HCT116 (cell line): ENCODE results near the gene MYCBP2. TPM values are rescaled to one million over a fixed set of nuclear protein-coding genes. Genes with fewer than 3 reads are reported as not detected.

Experiments used
- ATAC-seq: fragments of 200-7000 bp; cut with Tn5 transposase; 2 replicates; pipeline ENCODE4 v1.9.1; 2020; ENCODE audit warnings: mild to moderate bottlenecking, moderate library complexity
- BruUV-seq: library from RNA; stranded (reverse); fragments of 400-500 nt; replicated peaks from 2 replicates; lab custom pipeline; 2021; lab: Mats Ljungman, UMichigan
- CTCF ChIA-PET: fragments of 300-600 bp; sonication (Branson Sonifier 250); formaldehyde crosslinking; loops from one replicate; lab custom pipeline; 2021; ENCODE audit warnings: antibody characterized with exemption; lab: Charles Lee
- POLR2A ChIA-PET: fragments of 300-600, 350-600 bp; sonication (Branson Sonifier 250); formaldehyde crosslinking; loops from one replicate; lab custom pipeline; 2021; ENCODE audit warnings: antibody characterized with exemption; lab: Charles Lee
- RAD21 ChIA-PET, 2 experiments: fragments of 300-600 bp; sonication (Branson Sonifier 250); formaldehyde crosslinking; loops; one replicate each; lab custom pipeline; 2023; ENCODE audit warnings: low total read pairs in 2 of 2; ENCODE audit not compliant: uncharacterized antibody in 2 of 2, unreplicated experiment in 2 of 2, low non-redundant PET in 1 of 2; lab: Charles Lee
- DNase-seq: peaks from one replicate; pipeline ENCODE4 v3.0.0-alpha.2; 2010; ENCODE audit warnings: low read depth, low spot score
- H2AFZ ChIP-seq: fragments of 200-600 bp; shearing (Covaris generic), sonication (generic); 2 replicates; pipeline ENCODE4 v1.6.1; 2017; ENCODE audit warnings: low read depth, mixed run types, mixed read lengths, antibody characterized with exemption, low read length; ENCODE audit not compliant: poor library complexity, severe bottlenecking
- H3K27ac ChIP-seq: 2 replicates; pipeline ENCODE4 v1.5.1; 2012; ENCODE audit warnings: low read depth, low read length
- H3K27me3 ChIP-seq: fragments of 200-600 bp; sonication (generic); 2 replicates; pipeline ENCODE4 v1.6.1; 2016; ENCODE audit warnings: mixed run types, low read length, mixed read lengths; ENCODE audit not compliant: insufficient read depth
- H3K36me3 ChIP-seq, 2 experiments: fragments of 200-500 bp in 1 of 2; fragments of 200-600 bp in 1 of 2; sonication (Bioruptor generic) in 1 of 2; sonication (generic) in 1 of 2; 2 replicates each; pipeline versions ENCODE4 v1.5.1 to v1.6.1; 2014 to 2016; ENCODE audit warnings: low read length in 2 of 2, inconsistent platforms in 1 of 2, mixed read lengths in 1 of 2, mixed run types in 1 of 2; ENCODE audit not compliant: insufficient read depth in 2 of 2, control insufficient read depth in 1 of 2
- H3K4me1 ChIP-seq, 2 experiments: fragments of 200-600 bp in 1 of 2; sonication (generic) in 1 of 2; 2 replicates each; pipeline versions ENCODE4 v1.5.1 to v1.6.1; 2012 to 2017; ENCODE audit warnings: low read length in 2 of 2, inconsistent platforms in 1 of 2, mild to moderate bottlenecking in 1 of 2, mixed read lengths in 1 of 2, mixed run types in 1 of 2, moderate library complexity in 1 of 2; ENCODE audit not compliant: insufficient read depth in 2 of 2, control insufficient read depth in 1 of 2
- H3K4me2 ChIP-seq: fragments of 200-600 bp; sonication (generic); 2 replicates; pipeline ENCODE4 v1.6.1; 2017; ENCODE audit warnings: mixed run types, low read length, mixed read lengths
- H3K4me3 ChIP-seq, 2 experiments: fragments of 200-600 bp in 1 of 2; sonication (generic) in 1 of 2; replicated peaks in 1 of 2; 2 replicates each; pipeline ENCODE4 v1.5.1; 2011 to 2016; ENCODE audit warnings: low read length in 2 of 2, control low read depth in 1 of 2, low read depth in 1 of 2, mild to moderate bottlenecking in 1 of 2, mixed read lengths in 1 of 2, mixed run types in 1 of 2
- H3K79me2 ChIP-seq: fragments of 200-600 bp; sonication (generic); 2 replicates; pipeline ENCODE4 v1.6.1; 2017; ENCODE audit warnings: mild to moderate bottlenecking, mixed run types, low read length, moderate library complexity, mixed read lengths; ENCODE audit not compliant: insufficient read depth
- H3K9ac ChIP-seq: fragments of 200-600 bp; sonication (generic); 2 replicates; pipeline ENCODE4 v1.6.1; 2016; ENCODE audit warnings: low read length, mixed read lengths
- H3K9me2 ChIP-seq: fragments of 200-600 bp; sonication (generic), shearing (Covaris generic); 2 replicates; pipeline ENCODE4 v1.6.1; 2017; ENCODE audit warnings: mixed run types, mild to moderate bottlenecking, moderate library complexity; ENCODE audit not compliant: insufficient read depth
- H3K9me3 ChIP-seq, 2 experiments: fragments of 200-500 bp in 1 of 2; fragments of 200-600 bp in 1 of 2; sonication (Bioruptor generic) in 1 of 2; sonication (generic) in 1 of 2; 2 replicates each; pipeline ENCODE4 v1.6.1; 2014 to 2017; ENCODE audit warnings: low read length in 2 of 2, mixed read lengths in 2 of 2, inconsistent platforms in 1 of 2, low read depth in 1 of 2, mild to moderate bottlenecking in 1 of 2, mixed run types in 1 of 2, moderate library complexity in 1 of 2; ENCODE audit not compliant: control insufficient read depth in 1 of 2, insufficient read depth in 1 of 2
- H4K20me1 ChIP-seq: fragments of 200-600 bp; sonication (generic), shearing (Covaris generic); 2 replicates; pipeline ENCODE4 v1.6.1; 2017; ENCODE audit warnings: mixed run types, mild to moderate bottlenecking, moderate library complexity; ENCODE audit not compliant: insufficient read depth
- CBX3 ChIP-seq: IDR thresholded peaks from 2 replicates; pipeline ENCODE4 v1.6.1; 2012; ENCODE audit warnings: low read depth
- CEBPB ChIP-seq: IDR thresholded peaks from 2 replicates; pipeline ENCODE4 v1.6.1; 2012; ENCODE audit warnings: low read depth
- CTCF ChIP-seq, 3 experiments: fragments of 200-600 bp in 1 of 3; sonication (generic) in 1 of 3; IDR thresholded peaks in 2 of 3; conservative IDR thresholded peaks in 1 of 3; 2 replicates each; pipeline ENCODE4 v1.5.1; 2012 to 2017; ENCODE audit warnings: low read depth in 2 of 3, low read length in 2 of 3, antibody characterized with exemption in 1 of 3, borderline replicate concordance in 1 of 3, control low read depth in 1 of 3, mild to moderate bottlenecking in 1 of 3, mixed read lengths in 1 of 3, mixed run types in 1 of 3, moderate library complexity in 1 of 3; ENCODE audit not compliant: insufficient read depth in 1 of 3
- EGR1 ChIP-seq: IDR thresholded peaks from 2 replicates; pipeline ENCODE4 v1.6.1; 2012; ENCODE audit warnings: low read depth
- ELF1 ChIP-seq: IDR thresholded peaks from 2 replicates; pipeline ENCODE4 v1.6.1; 2012; ENCODE audit warnings: low read depth, borderline replicate concordance
- REST ChIP-seq: IDR thresholded peaks from 2 replicates; pipeline ENCODE4 v1.6.1; 2012; ENCODE audit warnings: low read depth
- SIN3A ChIP-seq: IDR thresholded peaks from 2 replicates; pipeline ENCODE4 v1.6.1; 2012; ENCODE audit warnings: low read depth
- SP1 ChIP-seq: IDR thresholded peaks from 2 replicates; pipeline ENCODE4 v1.6.1; 2012; ENCODE audit warnings: low read depth
- TCF7L2 ChIP-seq: IDR thresholded peaks from 2 replicates; pipeline ENCODE4 v1.7.0; 2011; ENCODE audit warnings: borderline replicate concordance, inconsistent platforms; ENCODE audit not compliant: insufficient read depth, insufficient read length; ENCODE audit errors: extremely low read depth
- YY1 ChIP-seq: IDR thresholded peaks from 2 replicates; pipeline ENCODE4 v1.6.1; 2011; ENCODE audit warnings: low read length, low read depth, moderate library complexity, mild to moderate bottlenecking; ENCODE audit not compliant: insufficient replicate concordance; ENCODE audit errors: extremely low read depth
- intact Hi-C: fragments of 100-400 bp; cut with micrococcal nuclease; formaldehyde crosslinking; loops from 2 replicates; pipeline ENCODE4 v1.10.0; 2022
- total RNA-seq: library from RNA; stranded (reverse); gene quantifications from one replicate; pipeline ENCODE4 v1.2.1, GENCODE V29; 2021; ENCODE audit not compliant: unreplicated experiment

The MYCBP2 gene
- total RNA-seq, 1 experiment from 2014 or later, result 48.5 TPM

- peaks cover 4% of the 10 kb centered on the region; the same call in 1 of the 2 replicates for H3K27me3 ChIP-seq
- TF ChIP-seq TCF7L2 (no peak), SP1 (no peak), REST (no peak), CBX3 (no peak), YY1 (no peak), CTCF (IDR thresholded peaks at IDR 0.05 in 2 of 3, conservative IDR thresholded peaks at IDR 0.05 in 1 of 3; ENCODE audit: borderline replicate concordance in 1 of 3, insufficient read depth in 1 of 3, low read depth in 2 of 3, low read length in 2 of 3) (no peak), SIN3A (no peak), CEBPB (no peak), EGR1 (no peak), ELF1 (no peak)
- H4K20me1 ChIP-seq, result no peaks in the 10 kb centered on the region
- no peaks in the 10 kb centered on the region for H3K36me3 ChIP-seq
- H3K27ac ChIP-seq, result no peak overlapping the region
- no peak overlapping the region for H3K4me3 ChIP-seq
- no peak overlapping the region for H2AFZ ChIP-seq
- DNase-seq (no peak), ATAC-seq (no peak)
- no peaks in the 10 kb centered on the region for H3K9me3 ChIP-seq
- intact Hi-C loops, result no loop called here
- H3K79me2 ChIP-seq, result no peaks in the 10 kb centered on the region
- BruUV-seq, result no TSS peak
- H3K4me2 ChIP-seq, result no peak overlapping the region
- CTCF ChIA-PET, result no interaction called here
- no peaks in the 10 kb centered on the region for H3K9me2 ChIP-seq
- RAD21 ChIA-PET, result no interaction called here
- POLR2A ChIA-PET, result no interaction called here
- no peak overlapping the region for H3K9ac ChIP-seq
- H3K4me1 ChIP-seq, result no peaks in the 10 kb centered on the region
Measured at GRCh38 chr13:77362166-77362565, 35.3 kb upstream of the MYCBP2 start.
